HG03521 (cell line): ENCODE data around the gene ARPC1B.

ENCODE experiments used
- ATAC-seq: cut with Tn5 transposase; IDR thresholded peaks from one replicate; pipeline ENCODE4 v1.9.1; 2021; ENCODE audit warnings: mild to moderate bottlenecking, moderate library complexity; ENCODE audit not compliant: unreplicated experiment

ARPC1B gene

DNA sequence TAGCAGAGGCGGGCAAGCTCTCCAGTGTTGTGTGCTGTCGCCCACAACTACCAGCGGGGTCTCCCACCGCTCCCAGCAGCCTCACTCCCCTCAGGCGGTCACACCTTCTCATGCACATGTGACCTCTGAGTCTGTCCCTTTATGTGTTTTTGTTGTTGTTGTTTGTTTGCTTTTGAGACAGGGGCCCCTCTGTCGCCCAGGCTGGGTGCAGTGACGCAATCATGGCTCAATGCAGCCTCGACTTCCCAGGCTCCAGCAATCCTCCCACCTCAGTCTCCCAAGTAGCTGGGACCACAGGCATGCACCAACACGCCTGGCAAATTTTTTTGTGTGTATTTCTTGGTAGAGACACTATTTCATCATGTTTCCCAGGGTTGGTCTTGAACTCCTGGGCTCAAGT, 65.7 kb downstream of the ARPC1B start:
- ATAC-seq: no peak
